Endothelial cell of umbilical vein (primary cell): ENCODE results near the gene LENG8. TPM values are rescaled to one million over a fixed set of nuclear protein-coding genes. Genes with fewer than 3 reads are reported as not detected.

Experiments used
- BruUV-seq: library from RNA; stranded (reverse); fragments of 400-500 nt; replicated peaks from 2 replicates; lab custom pipeline; 2021; lab: Mats Ljungman, UMichigan
- CTCF ChIA-PET: fragments of 300-600, 350-600 bp; sonication (Branson Sonifier 250); formaldehyde crosslinking; loops from one replicate; lab custom pipeline; 2021; ENCODE audit warnings: antibody characterized with exemption, inconsistent platforms; lab: Charles Lee
- POLR2A ChIA-PET: fragments of 300-600, 350-600 bp; sonication (Branson Sonifier 250); formaldehyde crosslinking; loops from one replicate; lab custom pipeline; 2021; ENCODE audit warnings: antibody characterized with exemption, inconsistent platforms; lab: Charles Lee
- DNase-seq: peaks from one replicate; pipeline ENCODE4 v3.0.0-alpha.2; 2011; ENCODE audit warnings: low read depth, low spot score
- FAIRE-seq: peaks from 2 replicates; lab custom pipeline; 2011; peaks lifted over from hg19 to GRCh38; lab: Jason Lieb, UNC
- H2AFZ ChIP-seq: 2 replicates; pipeline ENCODE4 v1.6.0; 2012; ENCODE audit warnings: low read depth, low read length, control low read depth, inconsistent platforms
- H3K27ac ChIP-seq: 2 replicates; pipeline ENCODE4 v1.5.1; 2011; ENCODE audit warnings: low read depth, mild to moderate bottlenecking, control low read depth, low read length, moderate library complexity; ENCODE audit not compliant: insufficient read depth
- H3K27me3 ChIP-seq, 2 experiments: 2 replicates each; pipeline versions ENCODE4 v1.6.0 to v1.6.1; 2011; ENCODE audit warnings: low read length in 2 of 2, mixed read lengths in 1 of 2; ENCODE audit not compliant: control insufficient read depth in 2 of 2, insufficient read depth in 2 of 2
- H3K36me3 ChIP-seq, 2 experiments: 2 replicates in 1 of 2; 3 replicates in 1 of 2; pipeline ENCODE4 v1.5.1; 2011; ENCODE audit warnings: low read length in 2 of 2, mild to moderate bottlenecking in 1 of 2, moderate library complexity in 1 of 2; ENCODE audit not compliant: control insufficient read depth in 2 of 2, insufficient read depth in 2 of 2; ENCODE audit errors: extremely low read depth in 1 of 2
- H3K4me1 ChIP-seq: 3 replicates; pipeline ENCODE4 v1.5.1; 2011; ENCODE audit warnings: mild to moderate bottlenecking, low read length; ENCODE audit not compliant: control insufficient read depth, insufficient read depth; ENCODE audit errors: extremely low read depth
- H3K4me2 ChIP-seq: 2 replicates; pipeline ENCODE4 v1.6.1; 2011; ENCODE audit warnings: low read length, control low read depth, mixed read lengths; ENCODE audit not compliant: insufficient read depth
- H3K4me3 ChIP-seq, 3 experiments: fragments of 200-600 bp in 1 of 3; sonication (generic), shearing (Covaris generic) in 1 of 3; replicated peaks in 1 of 3; 2 replicates each; pipeline ENCODE4 v1.5.1; 2011 to 2016; ENCODE audit warnings: control low read depth in 3 of 3, low read length in 3 of 3, mild to moderate bottlenecking in 2 of 3, inconsistent platforms in 1 of 3, low read depth in 1 of 3, moderate library complexity in 1 of 3; ENCODE audit not compliant: insufficient read depth in 1 of 3
- H3K79me2 ChIP-seq: 2 replicates; pipeline ENCODE4 v1.6.0; 2012; ENCODE audit warnings: low read length, inconsistent platforms; ENCODE audit not compliant: control insufficient read depth, insufficient read depth
- H3K9ac ChIP-seq: replicated peaks from 2 replicates; pipeline ENCODE3; 2011; ENCODE audit warnings: low read length, control low read depth; ENCODE audit not compliant: insufficient read depth; ENCODE audit errors: extremely low read depth
- H3K9me1 ChIP-seq: replicated peaks from 3 replicates; pipeline ENCODE4 v1.6.0; 2011; ENCODE audit warnings: mild to moderate bottlenecking, low read length; ENCODE audit not compliant: control insufficient read depth, insufficient read depth; ENCODE audit errors: extremely low read depth
- H3K9me3 ChIP-seq: replicated peaks from 2 replicates; pipeline ENCODE4 v1.5.1; 2012; ENCODE audit warnings: low read length, inconsistent platforms; ENCODE audit not compliant: control insufficient read depth, insufficient read depth
- H4K20me1 ChIP-seq: replicated peaks from 2 replicates; pipeline ENCODE3; 2011; ENCODE audit warnings: mild to moderate bottlenecking, low read length; ENCODE audit not compliant: control insufficient read depth, insufficient read depth; ENCODE audit errors: extremely low read depth
- CTCF ChIP-seq, 2 donors: IDR thresholded peaks; 1 replicate in 1 of 2; 2 replicates in 1 of 2; pipeline ENCODE4 v1.5.1; 2011; ENCODE audit warnings: low read length in 2 of 2, mild to moderate bottlenecking in 2 of 2, moderate library complexity in 2 of 2, control low read depth in 1 of 2, inconsistent platforms in 1 of 2, low read depth in 1 of 2; ENCODE audit not compliant: insufficient read depth in 1 of 2; ENCODE audit errors: extremely low read depth in 1 of 2
- EZH2 ChIP-seq: IDR thresholded peaks from 2 replicates; pipeline ENCODE4 v1.6.1; 2012; ENCODE audit warnings: borderline replicate concordance, low read depth, mild to moderate bottlenecking, moderate library complexity, low read length, inconsistent platforms; ENCODE audit not compliant: severe bottlenecking
- FOS ChIP-seq: IDR thresholded peaks from 2 replicates; pipeline ENCODE4 v1.6.1; 2011; ENCODE audit warnings: mild to moderate bottlenecking, low read length, moderate library complexity, borderline replicate concordance; ENCODE audit not compliant: insufficient read depth
- GATA2 ChIP-seq: IDR thresholded peaks from 2 replicates; pipeline ENCODE4 v1.7.0; 2011; ENCODE audit warnings: low read depth, mild to moderate bottlenecking, moderate library complexity, mixed read lengths, low read length; ENCODE audit not compliant: insufficient read length, insufficient read depth
- JUN ChIP-seq: IDR thresholded peaks from 2 replicates; pipeline ENCODE4 v1.6.1; 2011; ENCODE audit warnings: borderline replicate concordance, low read depth; ENCODE audit not compliant: insufficient read length, insufficient read depth
- MAX ChIP-seq: IDR thresholded peaks from 2 replicates; pipeline ENCODE4 v1.6.1; 2011; ENCODE audit not compliant: insufficient read depth, insufficient read length
- MYC ChIP-seq: IDR thresholded peaks from one replicate; pipeline ENCODE4 v1.6.1; 2011; ENCODE audit warnings: mild to moderate bottlenecking, low read depth, low read length
- POLR2A ChIP-seq: IDR thresholded peaks from 2 replicates; pipeline ENCODE4 v1.6.1; 2012; ENCODE audit warnings: low read depth, mild to moderate bottlenecking, control low read depth, low read length
- POLR2AphosphoS5 ChIP-seq: IDR thresholded peaks from 2 replicates; pipeline ENCODE4 v1.6.1; 2012; ENCODE audit warnings: low read depth, mild to moderate bottlenecking, control low read depth, low read length, moderate library complexity; ENCODE audit not compliant: insufficient read depth
- dilution Hi-C: fragments of 300-500 bp; cut with MboI; formaldehyde crosslinking; loops from one replicate; pipeline ENCODE4 v1.15.0; 2019; ENCODE audit warnings: low sequenced_read_pairs; ENCODE audit not compliant: extremely low pct_ligation_motif_present
- intact Hi-C: fragments of 100-400 bp; cut with micrococcal nuclease; formaldehyde crosslinking; loops from one replicate; pipeline ENCODE4 v1.10.0; 2022
- polyA plus RNA-seq, 4 experiments: library from polyadenylated mRNA; depleted of rRNA in 3 of 4; stranded (reverse) in 3 of 4; unstranded in 1 of 4; fragments of >200 nt; gene quantifications; 2 replicates each; pipeline versions ENCODE4 v1.2.1 to v1.2.3, GENCODE V29; 2011 to 2012; ENCODE audit warnings: missing spikeins in 1 of 4
- total RNA-seq: library from RNA; stranded (reverse); gene quantifications from 2 replicates; pipeline ENCODE4 v1.2.3, GENCODE V29; 2021

Gene LENG8
- total and polyA plus RNA-seq, 2 donors (not counting 3 experiments of a cell fraction or from before 2014, with no cell fraction given), result 130 to 218 TPM

GRCh38 chr19:54434873-54435214 lies 14.2 kb upstream of the LENG8 start:
- Histone ChIP-seq H3K4me1 (no peaks in the 10 kb centered on the region), H2AFZ (no peak overlapping the region), H3K27ac (no peak overlapping the region), H3K36me3 (no peaks in the 10 kb centered on the region), H3K9me1 (no peaks in the 10 kb centered on the region), H3K27me3 (peaks cover 0 to 2% of the 10 kb centered on the region in 2 experiments), H3K4me3 (no peak overlapping the region), H3K79me2 (no peaks in the 10 kb centered on the region), H3K9ac (no peak overlapping the region), H3K4me2 (no peak overlapping the region), H4K20me1 (no peaks in the 10 kb centered on the region), H3K9me3 (no peaks in the 10 kb centered on the region)
- intact Hi-C loops, result no loop called here
- ChIA-PET POLR2A (no interaction called here), CTCF (no interaction called here)
- FAIRE-seq (no peak), DNase-seq (no peak)
- no TSS peak for BruUV-seq
- TF ChIP-seq POLR2AphosphoS5, result no peak
- no peak for TF ChIP-seq MAX
- no peak for TF ChIP-seq MYC
- no peak for TF ChIP-seq CTCF (IDR thresholded peaks at IDR 0.05; ENCODE audit: extremely low read depth in 1 of 2, insufficient read depth in 1 of 2, low read depth in 1 of 2, low read length in 2 of 2)
- TF ChIP-seq GATA2, result no peak
- no peak for TF ChIP-seq POLR2A
- TF ChIP-seq EZH2, result no peak
- TF ChIP-seq JUN, result no peak
- TF ChIP-seq FOS, result no peak
- dilution Hi-C loops, result no loop called here
